ENCODE results near the gene COX5A. TPM values are rescaled to one million over a fixed set of nuclear protein-coding genes. Genes with fewer than 3 reads are reported as not detected.

Gene COX5A
- total RNA-seq, 1 experiment from 2014 or later = 307 TPM

DNA sequence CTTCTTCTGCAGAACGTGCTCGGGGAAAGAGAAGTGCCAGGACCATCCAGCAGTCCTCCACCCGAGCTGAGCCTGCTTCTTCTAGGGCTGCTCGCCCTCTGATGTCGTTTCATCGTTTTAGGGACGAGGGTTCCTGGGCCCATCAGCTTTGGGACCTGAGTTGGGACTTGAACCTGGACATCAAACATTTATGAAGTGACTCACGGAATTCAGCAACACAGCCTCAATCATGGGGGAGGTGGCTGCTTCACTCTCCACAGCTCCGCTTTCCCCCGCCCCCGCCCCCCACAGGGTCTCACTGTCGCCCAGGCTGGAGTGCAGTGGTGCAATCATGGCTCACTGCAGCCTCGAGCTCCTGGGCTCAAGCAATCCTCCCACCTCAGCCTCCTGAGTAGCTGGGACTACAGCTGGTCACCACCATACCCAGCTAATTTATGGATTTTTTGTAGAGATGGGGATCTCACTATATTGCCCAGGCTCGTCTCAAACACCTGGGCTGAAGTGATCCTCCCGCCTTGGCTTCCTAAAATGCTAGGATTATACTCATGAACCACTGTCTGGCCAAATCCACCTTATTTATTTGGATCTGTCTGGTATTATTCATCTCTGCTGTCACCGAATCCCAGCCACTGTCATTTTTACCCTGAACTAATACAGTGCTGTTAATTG lies 64.0 kb downstream of the COX5A start:
- intact Hi-C loops (cut with micrococcal nuclease) = loop anchor here (2.0 kb wide), 1 partner anchor 31 kb away; the partner anchor contains the start of gene ULK3
- H4K20me1 ChIP-seq (ENCODE audit: insufficient read depth) = no peaks in the 10 kb centered on the region
- H3K4me3 ChIP-seq (replicated peaks in 1 of 2; ENCODE audit: low read depth in 1 of 2, low read length in 2 of 2) = peak overlapping the region; percentile 84 to 89
- POLR2A ChIA-PET = no interaction called here
- H3K27ac ChIP-seq (ENCODE audit: low read depth, low read length) = peak overlapping the region; percentile 12; the same call in 1 of the 2 replicates
- peaks cover 0 to 23% of the 10 kb centered on the region in 2 experiments; a peak in 2 of 4 replicates for H3K4me1 ChIP-seq (ENCODE audit: control insufficient read depth in 1 of 2, insufficient read depth in 2 of 2, low read length in 2 of 2)
- DNase-seq (ENCODE audit: low read depth, low spot score) (no peak), ATAC-seq (peak; percentile 27)
- TF ChIP-seq JUND (IDR thresholded peaks at IDR 0.05) = no peak
- peak overlapping the region; percentile 83 for H3K9ac ChIP-seq (ENCODE audit: low read length)
- no peaks in the 10 kb centered on the region for H3K9me3 ChIP-seq (ENCODE audit: control insufficient read depth in 1 of 2, insufficient read depth in 1 of 2, low read depth in 1 of 2, low read length in 2 of 2)
- no TSS peak for BruUV-seq (replicated peaks)
- RAD21 ChIA-PET (ENCODE audit: low non-redundant PET in 1 of 2, low total read pairs in 2 of 2, uncharacterized antibody in 2 of 2, unreplicated experiment in 2 of 2) = no interaction called here
- CTCF ChIA-PET = no interaction called here
- no peaks in the 10 kb centered on the region for H3K9me2 ChIP-seq (ENCODE audit: insufficient read depth)
- H3K79me2 ChIP-seq (ENCODE audit: insufficient read depth, low read length) = peaks cover 39% of the 10 kb centered on the region
- H2AFZ ChIP-seq (ENCODE audit: low read depth, low read length, poor library complexity, severe bottlenecking) = peak overlapping the region; percentile 71
- no peaks in the 10 kb centered on the region for H3K27me3 ChIP-seq (ENCODE audit: insufficient read depth, low read length)
- H3K4me2 ChIP-seq (ENCODE audit: low read length) = peak overlapping the region; percentile 98
- no peaks in the 10 kb centered on the region for H3K36me3 ChIP-seq (ENCODE audit: control insufficient read depth in 1 of 2, insufficient read depth in 2 of 2, low read length in 2 of 2)

DNA sequence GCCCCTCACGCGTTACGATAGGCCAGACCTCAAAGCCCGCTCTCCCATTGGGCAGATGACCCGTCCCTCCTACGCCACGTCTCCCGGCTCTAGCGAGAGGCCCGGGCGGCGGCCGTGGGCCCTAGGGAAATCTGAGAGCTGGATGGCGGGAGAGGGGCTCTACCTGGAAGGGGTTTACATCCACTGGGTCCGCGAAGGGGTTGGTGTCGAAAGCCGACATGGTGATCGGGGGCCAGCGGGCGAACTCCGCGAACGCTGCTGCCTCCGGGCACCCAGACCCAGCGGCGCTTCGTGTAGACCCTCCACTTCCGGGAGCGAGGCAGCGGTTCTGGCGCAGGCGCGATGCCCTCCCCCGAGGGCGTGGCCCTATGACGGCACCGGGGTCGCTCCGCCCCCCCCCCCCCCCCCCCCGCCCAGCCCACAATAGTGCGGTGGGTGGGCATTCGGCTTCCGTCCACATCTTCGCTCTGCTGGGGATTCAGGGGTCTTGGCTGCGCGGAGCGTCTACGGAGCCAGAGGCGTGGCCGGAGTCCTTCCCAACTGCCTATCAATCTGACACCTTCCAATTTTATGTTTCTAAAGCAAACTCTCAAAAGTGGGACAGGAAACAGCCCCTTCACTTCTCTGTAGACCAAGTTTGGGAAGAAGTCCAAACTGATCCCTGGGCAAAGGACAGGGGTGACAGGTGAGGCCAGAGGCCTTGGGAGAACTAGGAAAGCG lies 64.7 kb downstream of the COX5A start, which contains the start of gene SCAMP2:
Gene SCAMP2 (minus strand): TSS at position 330 of the 720 bp plus-strand sequence. CDS start 110 bp downstream, at position 220.
- peak; percentile 91 for DNase-seq (ENCODE audit: low read depth, low spot score)
- Histone ChIP-seq H3K4me3 (replicated peaks in 1 of 2; ENCODE audit: low read depth in 1 of 2, low read length in 2 of 2) (peak within 1 kb of the TSS; percentile 84 to 89), H3K9me2 (ENCODE audit: insufficient read depth) (no peaks in the 10 kb centered on the region), H3K27me3 (ENCODE audit: insufficient read depth, low read length) (no peaks in the 10 kb centered on the region), H4K20me1 (ENCODE audit: insufficient read depth) (no peaks in the 10 kb centered on the region), H2AFZ (ENCODE audit: low read depth, low read length, poor library complexity, severe bottlenecking) (peak within 1 kb of the TSS; percentile 71), H3K36me3 (ENCODE audit: control insufficient read depth in 1 of 2, insufficient read depth in 2 of 2, low read length in 2 of 2) (peaks cover 0 to 5% of the 10 kb centered on the region in 2 experiments; a peak in 1 of 4 replicates), H3K27ac (ENCODE audit: low read depth, low read length) (peak within 1 kb of the TSS; percentile 71), H3K4me1 (ENCODE audit: control insufficient read depth in 1 of 2, insufficient read depth in 2 of 2, low read length in 2 of 2) (peaks cover 0 to 26% of the 10 kb centered on the region in 2 experiments; a peak in 2 of 4 replicates), H3K4me2 (ENCODE audit: low read length) (peak within 1 kb of the TSS; percentile 98), H3K9ac (ENCODE audit: low read length) (peak within 1 kb of the TSS; percentile 83), H3K79me2 (ENCODE audit: insufficient read depth, low read length) (peaks cover 46% of the 10 kb centered on the region), H3K9me3 (ENCODE audit: control insufficient read depth in 1 of 2, insufficient read depth in 1 of 2, low read depth in 1 of 2, low read length in 2 of 2) (no peaks in the 10 kb centered on the region)
- ChIA-PET CTCF (interaction anchor here (1.0 kb wide), 1 partner anchor 28 kb away, joined by 4 read pairs; no protein-coding TSS in a partner anchor), POLR2A (no interaction called here), RAD21 (ENCODE audit: low non-redundant PET in 1 of 2, low total read pairs in 2 of 2, uncharacterized antibody in 2 of 2, unreplicated experiment in 2 of 2) (no interaction called here)
- BruUV-seq (replicated peaks) = TSS peak; percentile 87
- peak; percentile 98 for ATAC-seq
- intact Hi-C loops (cut with micrococcal nuclease) = loop anchor here (2.0 kb wide), 1 partner anchor 30 kb away; the partner anchor contains the start of gene ULK3
- peak; percentile 92 for TF ChIP-seq POLR2AphosphoS5 (IDR thresholded peaks at IDR 0.05; ENCODE audit: low read depth, low read length)
- TF ChIP-seq, protein P1, sequence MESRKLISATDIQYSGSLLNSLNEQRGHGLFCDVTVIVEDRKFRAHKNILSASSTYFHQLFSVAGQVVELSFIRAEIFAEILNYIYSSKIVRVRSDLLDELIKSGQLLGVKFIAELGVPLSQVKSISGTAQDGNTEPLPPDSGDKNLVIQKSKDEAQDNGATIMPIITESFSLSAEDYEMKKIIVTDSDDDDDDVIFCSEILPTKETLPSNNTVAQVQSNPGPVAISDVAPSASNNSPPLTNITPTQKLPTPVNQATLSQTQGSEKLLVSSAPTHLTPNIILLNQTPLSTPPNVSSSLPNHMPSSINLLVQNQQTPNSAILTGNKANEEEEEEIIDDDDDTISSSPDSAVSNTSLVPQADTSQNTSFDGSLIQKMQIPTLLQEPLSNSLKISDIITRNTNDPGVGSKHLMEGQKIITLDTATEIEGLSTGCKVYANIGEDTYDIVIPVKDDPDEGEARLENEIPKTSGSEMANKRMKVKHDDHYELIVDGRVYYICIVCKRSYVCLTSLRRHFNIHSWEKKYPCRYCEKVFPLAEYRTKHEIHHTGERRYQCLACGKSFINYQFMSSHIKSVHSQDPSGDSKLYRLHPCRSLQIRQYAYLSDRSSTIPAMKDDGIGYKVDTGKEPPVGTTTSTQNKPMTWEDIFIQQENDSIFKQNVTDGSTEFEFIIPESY (IDR thresholded peaks at IDR 0.05; ENCODE audit: extremely low read depth, insufficient replicate concordance, low read length) = no peak
- TF ChIP-seq SRF (IDR thresholded peaks at IDR 0.05; ENCODE audit: low read depth) = no peak
- no peak for TF ChIP-seq EGR1 (IDR thresholded peaks at IDR 0.05; ENCODE audit: low read depth)
- peak; percentile 20; the same call in 1 of the 2 replicates for TF ChIP-seq FOSL1 (IDR thresholded peaks at IDR 0.05; ENCODE audit: low read depth)
- peak; percentile 74 for TF ChIP-seq POLR2A (IDR thresholded peaks at IDR 0.05; ENCODE audit: borderline replicate concordance, extremely low read depth, insufficient read depth, insufficient read length)
- TF ChIP-seq SIN3A (IDR thresholded peaks at IDR 0.05; ENCODE audit: low read depth) = peak; percentile 37; the same call in 1 of the 2 replicates
- no peak for TF ChIP-seq JUND (IDR thresholded peaks at IDR 0.05)
- TF ChIP-seq, protein P2, sequence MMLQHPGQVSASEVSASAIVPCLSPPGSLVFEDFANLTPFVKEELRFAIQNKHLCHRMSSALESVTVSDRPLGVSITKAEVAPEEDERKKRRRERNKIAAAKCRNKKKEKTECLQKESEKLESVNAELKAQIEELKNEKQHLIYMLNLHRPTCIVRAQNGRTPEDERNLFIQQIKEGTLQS (IDR thresholded peaks at IDR 0.05) = no peak
- TF ChIP-seq ZFX (IDR thresholded peaks at IDR 0.05) = peak; percentile 87
- no peak for TF ChIP-seq TCF7L2 (IDR thresholded peaks at IDR 0.05; ENCODE audit: borderline replicate concordance, extremely low read depth, insufficient read depth, insufficient read length)
- peak; percentile 93 for TF ChIP-seq ELF1 (IDR thresholded peaks at IDR 0.05; ENCODE audit: borderline replicate concordance, low read depth)
- TF ChIP-seq, protein P3, sequence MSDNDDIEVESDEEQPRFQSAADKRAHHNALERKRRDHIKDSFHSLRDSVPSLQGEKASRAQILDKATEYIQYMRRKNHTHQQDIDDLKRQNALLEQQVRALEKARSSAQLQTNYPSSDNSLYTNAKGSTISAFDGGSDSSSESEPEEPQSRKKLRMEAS (IDR thresholded peaks at IDR 0.05) = no peak; the same call in 1 of the 2 replicates
- no peak for TF ChIP-seq RAD21 (IDR thresholded peaks at IDR 0.05; ENCODE audit: low read depth)
- TF ChIP-seq YY1 (IDR thresholded peaks at IDR 0.05; ENCODE audit: extremely low read depth, insufficient replicate concordance, low read depth, low read length) = no peak
